ENCODE results near the gene LRP10. TPM values are rescaled to one million over a fixed set of nuclear protein-coding genes. Genes with fewer than 3 reads are reported as not detected.

Gene LRP10
- polyA plus RNA-seq, 1 donor from 2014 or later = 0.22 TPM

DNA sequence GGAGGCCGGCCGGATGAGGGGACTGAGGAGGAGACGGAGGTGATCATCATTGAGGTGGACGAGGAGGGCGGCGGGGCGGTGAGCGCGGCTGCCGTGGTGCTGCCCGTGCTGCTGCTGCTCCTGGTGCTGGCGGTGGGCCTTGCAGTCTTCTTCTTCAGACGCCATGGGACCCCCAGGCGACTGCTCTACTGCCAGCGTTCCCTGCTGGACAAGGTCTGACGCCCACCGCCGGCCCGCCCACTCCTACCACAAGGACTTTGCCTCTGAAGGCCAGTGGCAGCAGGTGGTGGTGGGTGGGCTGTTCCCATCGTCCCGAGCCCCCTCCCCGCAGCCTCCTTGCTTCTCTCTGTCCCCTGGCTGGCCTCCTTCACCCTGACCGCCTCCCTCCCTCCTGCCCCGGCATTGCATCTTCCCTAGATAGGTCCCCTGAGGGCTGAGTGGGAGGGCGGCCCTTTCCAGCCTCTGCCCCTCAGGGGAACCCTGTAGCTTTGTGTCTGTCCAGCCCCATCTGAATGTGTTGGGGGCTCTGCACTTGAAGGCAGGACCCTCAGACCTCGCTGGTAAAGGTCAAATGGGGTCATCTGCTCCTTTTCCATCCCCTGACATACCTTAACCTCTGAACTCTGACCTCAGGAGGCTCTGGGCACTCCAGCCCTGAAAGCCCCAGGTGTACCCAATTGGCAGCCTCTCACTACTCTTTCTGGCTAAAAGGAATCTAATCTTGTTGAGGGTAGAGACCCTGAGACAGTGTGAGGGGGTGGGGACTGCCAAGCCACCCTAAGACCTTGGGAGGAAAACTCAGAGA is 25.5 kb upstream of the LRP10 start:
- no peaks in the 10 kb centered on the region for H3K27me3 ChIP-seq (ENCODE audit: insufficient read depth, low read depth, low read length)
- H3K9me3 ChIP-seq (ENCODE audit: low read length) = no peaks in the 10 kb centered on the region
- H3F3A ChIP-seq (ENCODE audit: insufficient read depth, low read length, poor library complexity, severe bottlenecking) = no peaks in the 10 kb centered on the region
- no peaks in the 10 kb centered on the region for H3K9me2 ChIP-seq (ENCODE audit: insufficient read depth, low read length)
- H4K20me1 ChIP-seq (ENCODE audit: insufficient read depth) = no peaks in the 10 kb centered on the region
- TF ChIP-seq EZH2 (IDR thresholded peaks at IDR 0.05; ENCODE audit: borderline replicate concordance, insufficient read depth, low read length, poor library complexity, severe bottlenecking) (no peak), POLR2AphosphoS5 (IDR thresholded peaks at IDR 0.05) (no peak), RAD21 (conservative IDR thresholded peaks at IDR 0.05) (no peak), TAF1 (IDR thresholded peaks at IDR 0.05; ENCODE audit: low read depth) (no peak), SMC3 (conservative IDR thresholded peaks at IDR 0.05; ENCODE audit: poor library complexity) (no peak), EP300 (conservative IDR thresholded peaks at IDR 0.05; ENCODE audit: poor library complexity, severe bottlenecking) (no peak)
- TF ChIP-seq, protein P1, sequence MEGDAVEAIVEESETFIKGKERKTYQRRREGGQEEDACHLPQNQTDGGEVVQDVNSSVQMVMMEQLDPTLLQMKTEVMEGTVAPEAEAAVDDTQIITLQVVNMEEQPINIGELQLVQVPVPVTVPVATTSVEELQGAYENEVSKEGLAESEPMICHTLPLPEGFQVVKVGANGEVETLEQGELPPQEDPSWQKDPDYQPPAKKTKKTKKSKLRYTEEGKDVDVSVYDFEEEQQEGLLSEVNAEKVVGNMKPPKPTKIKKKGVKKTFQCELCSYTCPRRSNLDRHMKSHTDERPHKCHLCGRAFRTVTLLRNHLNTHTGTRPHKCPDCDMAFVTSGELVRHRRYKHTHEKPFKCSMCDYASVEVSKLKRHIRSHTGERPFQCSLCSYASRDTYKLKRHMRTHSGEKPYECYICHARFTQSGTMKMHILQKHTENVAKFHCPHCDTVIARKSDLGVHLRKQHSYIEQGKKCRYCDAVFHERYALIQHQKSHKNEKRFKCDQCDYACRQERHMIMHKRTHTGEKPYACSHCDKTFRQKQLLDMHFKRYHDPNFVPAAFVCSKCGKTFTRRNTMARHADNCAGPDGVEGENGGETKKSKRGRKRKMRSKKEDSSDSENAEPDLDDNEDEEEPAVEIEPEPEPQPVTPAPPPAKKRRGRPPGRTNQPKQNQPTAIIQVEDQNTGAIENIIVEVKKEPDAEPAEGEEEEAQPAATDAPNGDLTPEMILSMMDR (IDR thresholded peaks at IDR 0.05; ENCODE audit: poor library complexity, severe bottlenecking) = no peak
- no peak overlapping the region for H3K4me3 ChIP-seq (ENCODE audit: low read length)
- H3K4me2 ChIP-seq (ENCODE audit: low read length) = no peak overlapping the region
- no peaks in the 10 kb centered on the region for H3K36me3 ChIP-seq (ENCODE audit: insufficient read depth, low read length)
- H3K27ac ChIP-seq (ENCODE audit: low read length) = no peak overlapping the region
- H3K9ac ChIP-seq (ENCODE audit: low read length) = no peak overlapping the region
- H3K79me2 ChIP-seq (replicated peaks; ENCODE audit: insufficient read depth, low read length) = no peaks in the 10 kb centered on the region
- H2AFZ ChIP-seq (ENCODE audit: low read depth, low read length) = no peak overlapping the region

- H3K9ac ChIP-seq (ENCODE audit: low read length) = no peak overlapping the region
- no peaks in the 10 kb centered on the region for H3K79me2 ChIP-seq (replicated peaks; ENCODE audit: insufficient read depth, low read length)
- no peaks in the 10 kb centered on the region for H3K27me3 ChIP-seq (ENCODE audit: insufficient read depth, low read depth, low read length)
- no peak overlapping the region for H2AFZ ChIP-seq (ENCODE audit: low read depth, low read length)
- H3K4me2 ChIP-seq (ENCODE audit: low read length) = no peak overlapping the region
- no peaks in the 10 kb centered on the region for H3F3A ChIP-seq (ENCODE audit: insufficient read depth, low read length, poor library complexity, severe bottlenecking)
- TF ChIP-seq EZH2 (IDR thresholded peaks at IDR 0.05; ENCODE audit: borderline replicate concordance, insufficient read depth, low read length, poor library complexity, severe bottlenecking) = no peak
- TF ChIP-seq SMC3 (conservative IDR thresholded peaks at IDR 0.05; ENCODE audit: poor library complexity) = no peak
- TF ChIP-seq MXI1 (conservative IDR thresholded peaks at IDR 0.05; ENCODE audit: poor library complexity, severe bottlenecking) = no peak
- no peaks in the 10 kb centered on the region for H3K9me3 ChIP-seq (ENCODE audit: low read length)
- no peak overlapping the region for H3K4me3 ChIP-seq (ENCODE audit: low read length)
- no peaks in the 10 kb centered on the region for H3K9me2 ChIP-seq (ENCODE audit: insufficient read depth, low read length)
- H3K27ac ChIP-seq (ENCODE audit: low read length) = no peak overlapping the region
- no peaks in the 10 kb centered on the region for H3K36me3 ChIP-seq (ENCODE audit: insufficient read depth, low read length)
- no peaks in the 10 kb centered on the region for H4K20me1 ChIP-seq (ENCODE audit: insufficient read depth)
Measured at GRCh38 chr14:22846811-22847307, 24.7 kb upstream of the LRP10 start.

DNA sequence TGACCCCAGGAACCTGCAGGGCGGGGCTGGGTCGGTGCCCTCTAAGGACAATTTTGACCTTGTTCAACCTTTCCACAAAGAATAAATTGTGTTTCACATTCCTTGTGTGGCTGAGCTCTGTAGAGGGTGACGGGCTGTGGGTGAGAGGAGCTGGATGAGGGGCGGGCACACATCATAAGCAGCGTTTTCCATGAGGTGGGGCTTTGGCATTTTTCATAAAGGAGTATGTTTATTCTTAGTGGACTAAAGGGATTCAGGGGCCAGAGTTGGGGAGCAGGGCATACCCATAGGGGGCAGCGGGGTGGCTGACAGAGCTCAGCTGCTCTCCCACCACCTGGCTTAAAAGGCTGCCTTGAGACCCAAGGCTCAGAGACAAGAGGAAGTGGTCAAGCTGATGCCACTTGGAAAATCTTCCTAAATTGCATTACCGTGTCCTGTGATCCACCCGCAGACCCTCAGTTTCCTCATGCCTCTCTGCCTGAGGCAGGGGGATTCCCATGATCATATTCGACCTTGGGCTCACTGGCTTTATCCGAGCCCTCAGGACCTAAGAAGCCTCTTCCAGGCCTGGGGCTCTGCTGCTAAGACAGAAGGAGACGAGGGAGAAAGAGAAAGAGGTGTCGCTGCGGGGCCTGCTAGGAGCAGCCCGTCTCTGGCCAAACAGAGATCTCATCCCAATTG is 23.7 kb upstream of the LRP10 start:
- TF ChIP-seq EZH2 (IDR thresholded peaks at IDR 0.05; ENCODE audit: borderline replicate concordance, insufficient read depth, low read length, poor library complexity, severe bottlenecking) (no peak), TAF1 (IDR thresholded peaks at IDR 0.05; ENCODE audit: low read depth) (no peak), MXI1 (conservative IDR thresholded peaks at IDR 0.05; ENCODE audit: poor library complexity, severe bottlenecking) (no peak), POLR2AphosphoS5 (IDR thresholded peaks at IDR 0.05) (no peak), EP300 (conservative IDR thresholded peaks at IDR 0.05; ENCODE audit: poor library complexity, severe bottlenecking) (no peak), RAD21 (conservative IDR thresholded peaks at IDR 0.05) (no peak), SMC3 (conservative IDR thresholded peaks at IDR 0.05; ENCODE audit: poor library complexity) (no peak)
- TF ChIP-seq, protein P2, sequence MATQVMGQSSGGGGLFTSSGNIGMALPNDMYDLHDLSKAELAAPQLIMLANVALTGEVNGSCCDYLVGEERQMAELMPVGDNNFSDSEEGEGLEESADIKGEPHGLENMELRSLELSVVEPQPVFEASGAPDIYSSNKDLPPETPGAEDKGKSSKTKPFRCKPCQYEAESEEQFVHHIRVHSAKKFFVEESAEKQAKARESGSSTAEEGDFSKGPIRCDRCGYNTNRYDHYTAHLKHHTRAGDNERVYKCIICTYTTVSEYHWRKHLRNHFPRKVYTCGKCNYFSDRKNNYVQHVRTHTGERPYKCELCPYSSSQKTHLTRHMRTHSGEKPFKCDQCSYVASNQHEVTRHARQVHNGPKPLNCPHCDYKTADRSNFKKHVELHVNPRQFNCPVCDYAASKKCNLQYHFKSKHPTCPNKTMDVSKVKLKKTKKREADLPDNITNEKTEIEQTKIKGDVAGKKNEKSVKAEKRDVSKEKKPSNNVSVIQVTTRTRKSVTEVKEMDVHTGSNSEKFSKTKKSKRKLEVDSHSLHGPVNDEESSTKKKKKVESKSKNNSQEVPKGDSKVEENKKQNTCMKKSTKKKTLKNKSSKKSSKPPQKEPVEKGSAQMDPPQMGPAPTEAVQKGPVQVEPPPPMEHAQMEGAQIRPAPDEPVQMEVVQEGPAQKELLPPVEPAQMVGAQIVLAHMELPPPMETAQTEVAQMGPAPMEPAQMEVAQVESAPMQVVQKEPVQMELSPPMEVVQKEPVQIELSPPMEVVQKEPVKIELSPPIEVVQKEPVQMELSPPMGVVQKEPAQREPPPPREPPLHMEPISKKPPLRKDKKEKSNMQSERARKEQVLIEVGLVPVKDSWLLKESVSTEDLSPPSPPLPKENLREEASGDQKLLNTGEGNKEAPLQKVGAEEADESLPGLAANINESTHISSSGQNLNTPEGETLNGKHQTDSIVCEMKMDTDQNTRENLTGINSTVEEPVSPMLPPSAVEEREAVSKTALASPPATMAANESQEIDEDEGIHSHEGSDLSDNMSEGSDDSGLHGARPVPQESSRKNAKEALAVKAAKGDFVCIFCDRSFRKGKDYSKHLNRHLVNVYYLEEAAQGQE (IDR thresholded peaks at IDR 0.05; ENCODE audit: borderline replicate concordance) = no peak
- TF ChIP-seq, protein P1 (IDR thresholded peaks at IDR 0.05; ENCODE audit: poor library complexity, severe bottlenecking) = no peak
- Histone ChIP-seq H3K4me2 (ENCODE audit: low read length) (no peak overlapping the region), H3K36me3 (ENCODE audit: insufficient read depth, low read length) (no peaks in the 10 kb centered on the region), H3K27me3 (ENCODE audit: insufficient read depth, low read depth, low read length) (no peaks in the 10 kb centered on the region), H4K20me1 (ENCODE audit: insufficient read depth) (no peaks in the 10 kb centered on the region), H3K79me2 (replicated peaks; ENCODE audit: insufficient read depth, low read length) (no peaks in the 10 kb centered on the region), H3K27ac (ENCODE audit: low read length) (no peak overlapping the region), H3K9me3 (ENCODE audit: low read length) (no peaks in the 10 kb centered on the region), H3K4me3 (ENCODE audit: low read length) (no peak overlapping the region), H2AFZ (ENCODE audit: low read depth, low read length) (no peak overlapping the region), H3K9ac (ENCODE audit: low read length) (no peak overlapping the region), H3K9me2 (ENCODE audit: insufficient read depth, low read length) (no peaks in the 10 kb centered on the region), H3F3A (ENCODE audit: insufficient read depth, low read length, poor library complexity, severe bottlenecking) (no peaks in the 10 kb centered on the region)

Data from neural cell (in vitro differentiated cells).